ENCODE results near the gene PAK5. TPM values are rescaled to one million over a fixed set of nuclear protein-coding genes. Genes with fewer than 3 reads are reported as not detected.

The PAK5 gene
- total RNA-seq, 1 donor from 2014 or later: 0.21 TPM

DNA sequence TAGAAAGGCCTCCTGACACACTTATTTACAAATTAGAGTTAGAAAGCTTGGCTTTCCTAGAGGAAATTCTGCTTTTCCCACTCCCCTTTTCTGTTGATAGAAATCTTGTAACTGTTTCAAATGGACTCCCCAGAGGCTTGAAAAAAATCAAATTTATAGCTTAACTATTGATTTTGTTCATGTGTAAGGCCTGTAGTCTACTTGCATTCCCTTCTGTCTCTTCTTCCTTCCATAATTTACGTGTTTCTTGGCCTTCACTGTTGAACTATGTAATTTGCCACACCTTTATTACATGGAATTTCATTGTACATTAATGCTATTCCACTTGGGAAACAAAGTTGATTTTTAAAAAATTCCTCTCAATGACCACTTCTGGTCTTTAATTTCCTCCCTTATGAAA lies 243.1 kb downstream of the PAK5 start:
- intact Hi-C loops (cut with DNase I): no loop called here
- Histone ChIP-seq H3K27ac (no peak overlapping the region), H3K27me3 (ENCODE audit: low read depth) (no peaks in the 10 kb centered on the region), H3K9me3 (no peaks in the 10 kb centered on the region), H3K4me1 (no peaks in the 10 kb centered on the region), H3K36me3 (no peaks in the 10 kb centered on the region), H3K4me3 (no peak overlapping the region)
- ATAC-seq (no peak), DNase-seq (no peak)
- TF ChIP-seq CTCF (IDR thresholded peaks at IDR 0.05): no peak

- no peak for TF ChIP-seq CTCF (IDR thresholded peaks at IDR 0.05)
- intact Hi-C loops (cut with DNase I): no loop called here
- Histone ChIP-seq H3K4me1 (no peaks in the 10 kb centered on the region), H3K27me3 (ENCODE audit: low read depth) (no peaks in the 10 kb centered on the region), H3K36me3 (no peaks in the 10 kb centered on the region), H3K27ac (no peak overlapping the region), H3K4me3 (no peak overlapping the region), H3K9me3 (no peaks in the 10 kb centered on the region)
- DNase-seq (no peak), ATAC-seq (no peak)
Measured at GRCh38 chr20:9594284-9594875, 244.5 kb downstream of the PAK5 start.

DNA sequence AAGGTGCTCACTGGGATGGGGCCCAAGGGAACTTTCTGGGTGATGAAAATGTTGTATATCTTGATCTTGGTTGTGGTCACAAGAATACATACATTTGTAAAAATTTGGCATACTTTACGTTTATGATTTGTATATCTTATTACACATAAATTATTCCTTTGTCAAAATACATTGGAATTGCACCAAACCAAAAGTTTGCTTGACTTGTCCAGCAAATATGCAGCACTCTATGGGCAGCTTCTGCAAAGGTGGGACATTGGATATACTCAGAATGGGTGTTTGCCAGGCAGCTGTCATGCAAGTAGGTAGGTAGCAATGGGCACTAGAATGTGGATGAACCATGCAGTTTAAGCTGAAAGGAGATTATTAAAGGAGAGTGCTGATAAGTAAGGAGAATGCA lies 246.5 kb downstream of the PAK5 start:
- no peaks in the 10 kb centered on the region for H3K4me1 ChIP-seq
- ATAC-seq: no peak
- intact Hi-C loops (cut with DNase I): no loop called here
- no peaks in the 10 kb centered on the region for H3K9me3 ChIP-seq
- no peaks in the 10 kb centered on the region for H3K27me3 ChIP-seq (ENCODE audit: low read depth)
- no peak for TF ChIP-seq CTCF (IDR thresholded peaks at IDR 0.05)
- H3K27ac ChIP-seq: no peak overlapping the region
- no peaks in the 10 kb centered on the region for H3K36me3 ChIP-seq
- H3K4me3 ChIP-seq: no peak overlapping the region
- no peak for DNase-seq

DNA sequence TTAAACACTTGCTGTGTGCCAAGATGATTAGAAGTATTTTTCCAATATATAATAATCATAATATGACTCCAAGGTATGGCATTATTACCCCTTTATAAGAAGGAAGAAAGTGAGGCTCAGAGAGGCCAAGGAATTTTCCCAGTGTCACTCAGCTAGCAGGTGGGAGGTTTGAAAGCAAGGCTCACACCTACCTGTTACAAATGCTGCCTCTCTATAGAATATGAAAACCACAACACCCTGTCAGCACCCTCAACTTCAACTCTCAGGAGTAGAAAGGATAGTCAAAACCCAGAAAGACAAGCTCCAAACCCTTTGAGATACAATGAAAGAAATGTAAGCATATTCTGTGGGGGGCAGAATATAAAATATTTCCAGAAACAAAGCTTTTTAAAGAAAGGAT lies 247.8 kb downstream of the PAK5 start:
- Histone ChIP-seq H3K4me1 (no peaks in the 10 kb centered on the region), H3K36me3 (no peaks in the 10 kb centered on the region), H3K4me3 (no peak overlapping the region), H3K27ac (no peak overlapping the region), H3K9me3 (no peaks in the 10 kb centered on the region), H3K27me3 (ENCODE audit: low read depth) (no peaks in the 10 kb centered on the region)
- DNase-seq (no peak), ATAC-seq (no peak)
- intact Hi-C loops (cut with DNase I): no loop called here
- no peak for TF ChIP-seq CTCF (IDR thresholded peaks at IDR 0.05)

GRCh38 chr20:9590189-9590588 lies 248.7 kb downstream of the PAK5 start:
- no peak for TF ChIP-seq CTCF (IDR thresholded peaks at IDR 0.05)
- H3K9me3 ChIP-seq: no peaks in the 10 kb centered on the region
- ATAC-seq: no peak
- no peak for DNase-seq
- intact Hi-C loops (cut with DNase I): no loop called here
- H3K36me3 ChIP-seq: no peaks in the 10 kb centered on the region
- no peak overlapping the region for H3K4me3 ChIP-seq
- no peaks in the 10 kb centered on the region for H3K4me1 ChIP-seq
- no peaks in the 10 kb centered on the region for H3K27me3 ChIP-seq (ENCODE audit: low read depth)
- H3K27ac ChIP-seq: no peak overlapping the region

DNA sequence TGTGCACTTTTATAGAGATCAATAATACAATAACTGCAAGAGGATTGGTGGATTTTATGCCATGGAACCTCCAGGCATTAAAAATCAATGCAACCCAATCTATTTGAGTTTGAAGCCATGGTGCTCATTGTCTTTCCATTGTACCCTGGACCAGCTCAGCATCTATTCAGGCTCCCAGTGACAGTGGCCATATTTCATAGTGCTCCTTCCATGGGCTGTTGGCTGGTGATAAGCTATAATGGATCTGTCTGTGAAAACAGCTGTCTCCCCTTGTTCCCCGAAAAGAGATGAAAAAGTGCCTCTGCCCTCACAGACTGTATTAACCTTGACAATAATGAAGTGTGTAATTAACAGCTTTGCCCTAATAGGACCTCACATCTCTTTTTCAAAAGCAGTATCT lies 250.2 kb downstream of the PAK5 start:
- Histone ChIP-seq H3K27me3 (ENCODE audit: low read depth) (no peaks in the 10 kb centered on the region), H3K27ac (no peak overlapping the region), H3K4me3 (no peak overlapping the region), H3K36me3 (no peaks in the 10 kb centered on the region), H3K4me1 (no peaks in the 10 kb centered on the region), H3K9me3 (no peaks in the 10 kb centered on the region)
- DNase-seq (no peak), ATAC-seq (no peak)
- intact Hi-C loops (cut with DNase I): no loop called here
- TF ChIP-seq CTCF (IDR thresholded peaks at IDR 0.05): no peak

All from lower lobe of right lung (tissue), 2 donors.